ENCODE results near the gene TM9SF3. TPM values are rescaled to one million over a fixed set of nuclear protein-coding genes. Genes with fewer than 3 reads are reported as not detected.

TM9SF3 gene
- polyA plus RNA-seq, 4 donors = 30.3 to 250 (median 62.5) TPM

DNA sequence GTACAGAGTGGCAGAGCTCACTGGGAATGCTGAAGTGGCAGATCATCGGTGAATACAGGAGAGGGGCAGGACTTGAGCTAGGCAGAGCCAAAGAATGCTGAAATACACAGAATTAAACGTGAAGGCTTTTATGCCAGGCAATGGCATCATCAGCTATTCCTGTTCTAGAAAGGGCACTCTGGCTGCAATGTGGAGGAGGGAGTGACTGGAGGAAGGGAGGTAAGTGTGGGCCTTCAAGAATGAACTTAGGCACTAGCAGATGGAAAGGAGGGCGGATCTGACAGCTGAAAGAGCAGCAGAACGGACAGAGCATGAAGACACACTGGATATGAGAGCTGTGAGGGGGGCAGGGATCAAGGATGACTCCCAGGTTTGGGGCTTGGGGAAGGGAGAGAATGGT, 12.0 kb upstream of the TM9SF3 start:
- Histone ChIP-seq H3K4me1 (ENCODE audit: control insufficient read depth in 3 of 3, insufficient read depth in 2 of 3, low read depth in 1 of 3, low read length in 2 of 3) (peaks cover 0 to 44% (median 6%) of the 10 kb centered on the region in 3 donors), H3K9me3 (ENCODE audit: control insufficient read depth in 2 of 2, insufficient read depth in 1 of 2, low read depth in 1 of 2, low read length in 1 of 2) (no peaks in the 10 kb centered on the region), H3K27me3 (ENCODE audit: control insufficient read depth in 3 of 3, insufficient read depth in 3 of 3, low read length in 3 of 3) (no peaks in the 10 kb centered on the region), H3K4me3 (ENCODE audit: low read depth in 1 of 3, low read length in 3 of 3) (no peak overlapping the region), H3K27ac (ENCODE audit: low read depth in 1 of 3, low read length in 2 of 3) (peak overlapping the region in 1 of 3 donors; percentile 17), H3K36me3 (ENCODE audit: control insufficient read depth in 3 of 3, insufficient read depth in 2 of 3, low read depth in 1 of 3, low read length in 3 of 3) (peaks cover 0 to 2% (median 2%) of the 10 kb centered on the region in 3 donors)
- 36 to 65% (median 50%) methylated on average over 4 of the region's 4 CpGs for WGBS, 3 donors
- no peak for FAIRE-seq
- DNase-seq = peak; percentile 58 to 60

DNA sequence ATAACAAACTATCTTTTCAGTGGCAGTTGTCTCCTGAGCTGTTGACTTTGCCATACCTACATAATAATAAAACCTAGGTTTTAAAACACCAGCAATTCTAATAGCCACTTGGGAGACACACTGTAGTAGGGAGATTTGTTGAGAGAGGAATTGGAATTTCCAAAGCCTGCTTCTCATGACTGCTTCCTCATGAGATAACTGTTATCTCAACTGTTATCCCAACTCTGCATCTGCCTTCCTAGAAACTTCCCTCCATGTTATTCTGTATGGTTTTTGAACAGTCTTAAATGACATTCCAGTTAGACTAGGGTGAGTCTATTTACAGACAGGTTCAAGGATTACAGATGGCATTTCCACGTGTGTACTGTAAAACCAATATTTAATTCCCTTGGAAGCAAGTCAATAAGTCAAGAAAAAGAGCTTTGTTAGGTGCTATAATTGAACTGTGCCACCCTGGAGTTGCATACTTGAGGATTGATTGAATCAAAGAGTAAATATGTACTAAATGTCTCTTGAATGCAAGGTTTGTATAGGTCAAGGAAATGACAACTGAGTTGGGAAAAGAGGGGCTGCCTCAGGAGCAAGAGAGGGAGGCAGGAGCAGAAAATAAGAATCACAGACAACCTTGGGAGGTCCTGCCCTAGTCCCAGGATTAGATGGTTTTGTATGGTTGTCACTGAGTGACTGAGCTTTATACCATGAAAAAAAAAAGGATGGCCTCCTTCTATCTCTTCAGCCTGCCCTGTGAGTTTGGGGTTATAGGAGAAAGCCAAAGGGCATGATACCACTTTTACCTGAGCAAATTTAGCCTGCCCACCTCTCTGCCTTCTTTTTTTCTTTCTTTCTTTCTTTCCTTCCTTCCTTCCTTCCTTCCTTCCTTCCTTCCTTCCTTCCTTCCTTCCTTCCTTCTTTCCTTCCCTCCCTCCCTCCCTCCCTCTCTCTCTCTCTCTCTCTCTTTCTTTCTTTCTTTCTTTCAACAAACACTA, 9.9 kb upstream of the TM9SF3 start:
- no peak overlapping the region for H3K4me3 ChIP-seq (ENCODE audit: low read depth in 1 of 3, low read length in 3 of 3)
- 8 to 66% (median 27%) methylated on average over 1 of the region's 1 CpG for WGBS, 3 donors
- H3K27me3 ChIP-seq (ENCODE audit: control insufficient read depth in 3 of 3, insufficient read depth in 3 of 3, low read length in 3 of 3) = no peaks in the 10 kb centered on the region
- no peak overlapping the region for H3K27ac ChIP-seq (ENCODE audit: low read depth in 1 of 3, low read length in 2 of 3)
- peaks cover 0 to 44% (median 6%) of the 10 kb centered on the region in 3 donors for H3K4me1 ChIP-seq (ENCODE audit: control insufficient read depth in 3 of 3, insufficient read depth in 2 of 3, low read depth in 1 of 3, low read length in 2 of 3)
- no peak for FAIRE-seq
- H3K36me3 ChIP-seq (ENCODE audit: control insufficient read depth in 3 of 3, insufficient read depth in 2 of 3, low read depth in 1 of 3, low read length in 3 of 3) = peaks cover 0 to 2% (median 0%) of the 10 kb centered on the region in 3 donors
- no peaks in the 10 kb centered on the region for H3K9me3 ChIP-seq (ENCODE audit: control insufficient read depth in 2 of 2, insufficient read depth in 1 of 2, low read depth in 1 of 2, low read length in 1 of 2)
- no peak for DNase-seq

DNA sequence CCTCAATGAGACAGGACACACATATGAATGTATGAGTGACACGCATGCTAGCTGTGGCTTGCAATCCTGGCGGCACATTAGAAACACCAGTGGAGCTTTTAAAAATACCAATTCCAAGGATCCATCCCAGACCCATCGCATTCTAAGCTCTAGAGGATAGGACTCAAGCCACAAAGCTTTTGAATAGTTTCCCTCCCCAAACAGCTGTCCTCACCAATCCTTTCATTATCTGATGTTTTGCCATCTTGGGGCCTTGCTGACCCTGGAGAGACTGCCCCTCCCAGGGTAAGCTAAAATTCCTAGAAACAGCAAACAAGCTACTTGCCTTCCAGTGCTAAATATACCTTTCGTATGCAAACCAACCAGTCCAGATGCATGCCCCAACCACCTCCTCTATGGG, 8.9 kb upstream of the TM9SF3 start:
- Histone ChIP-seq H3K36me3 (ENCODE audit: control insufficient read depth in 3 of 3, insufficient read depth in 2 of 3, low read depth in 1 of 3, low read length in 3 of 3) (peaks cover 0 to 2% (median 0%) of the 10 kb centered on the region in 3 donors), H3K4me3 (ENCODE audit: low read depth in 1 of 3, low read length in 3 of 3) (no peak overlapping the region), H3K27me3 (ENCODE audit: control insufficient read depth in 3 of 3, insufficient read depth in 3 of 3, low read length in 3 of 3) (no peaks in the 10 kb centered on the region), H3K9me3 (ENCODE audit: control insufficient read depth in 2 of 2, insufficient read depth in 1 of 2, low read depth in 1 of 2, low read length in 1 of 2) (no peaks in the 10 kb centered on the region), H3K4me1 (ENCODE audit: control insufficient read depth in 3 of 3, insufficient read depth in 2 of 3, low read depth in 1 of 3, low read length in 2 of 3) (peaks cover 0 to 44% (median 6%) of the 10 kb centered on the region in 3 donors), H3K27ac (ENCODE audit: low read depth in 1 of 3, low read length in 2 of 3) (no peak overlapping the region)
- WGBS, 3 donors = 95 to 99% (median 96%) methylated on average over 4 of the region's 4 CpGs
- no peak for FAIRE-seq
- no peak for DNase-seq

- Histone ChIP-seq H3K4me3 (ENCODE audit: low read depth in 1 of 3, low read length in 3 of 3) (no peak overlapping the region), H3K9me3 (ENCODE audit: control insufficient read depth in 2 of 2, insufficient read depth in 1 of 2, low read depth in 1 of 2, low read length in 1 of 2) (no peaks in the 10 kb centered on the region), H3K27me3 (ENCODE audit: control insufficient read depth in 3 of 3, insufficient read depth in 3 of 3, low read length in 3 of 3) (no peaks in the 10 kb centered on the region), H3K4me1 (ENCODE audit: control insufficient read depth in 3 of 3, insufficient read depth in 2 of 3, low read depth in 1 of 3, low read length in 2 of 3) (peaks cover 6 to 41% (median 9%) of the 10 kb centered on the region in 3 donors), H3K27ac (ENCODE audit: low read depth in 1 of 3, low read length in 2 of 3) (no peak overlapping the region), H3K36me3 (ENCODE audit: control insufficient read depth in 3 of 3, insufficient read depth in 2 of 3, low read depth in 1 of 3, low read length in 3 of 3) (peaks cover 0 to 2% (median 0%) of the 10 kb centered on the region in 3 donors)
- no peak for DNase-seq
- WGBS, 3 donors = 67 to 85% (median 76%) methylated on average over 1 of the region's 1 CpG
- no peak for FAIRE-seq
These were observed 5.1 kb upstream of the TM9SF3 start for GRCh38 chr10:96591946-96592345.

DNA sequence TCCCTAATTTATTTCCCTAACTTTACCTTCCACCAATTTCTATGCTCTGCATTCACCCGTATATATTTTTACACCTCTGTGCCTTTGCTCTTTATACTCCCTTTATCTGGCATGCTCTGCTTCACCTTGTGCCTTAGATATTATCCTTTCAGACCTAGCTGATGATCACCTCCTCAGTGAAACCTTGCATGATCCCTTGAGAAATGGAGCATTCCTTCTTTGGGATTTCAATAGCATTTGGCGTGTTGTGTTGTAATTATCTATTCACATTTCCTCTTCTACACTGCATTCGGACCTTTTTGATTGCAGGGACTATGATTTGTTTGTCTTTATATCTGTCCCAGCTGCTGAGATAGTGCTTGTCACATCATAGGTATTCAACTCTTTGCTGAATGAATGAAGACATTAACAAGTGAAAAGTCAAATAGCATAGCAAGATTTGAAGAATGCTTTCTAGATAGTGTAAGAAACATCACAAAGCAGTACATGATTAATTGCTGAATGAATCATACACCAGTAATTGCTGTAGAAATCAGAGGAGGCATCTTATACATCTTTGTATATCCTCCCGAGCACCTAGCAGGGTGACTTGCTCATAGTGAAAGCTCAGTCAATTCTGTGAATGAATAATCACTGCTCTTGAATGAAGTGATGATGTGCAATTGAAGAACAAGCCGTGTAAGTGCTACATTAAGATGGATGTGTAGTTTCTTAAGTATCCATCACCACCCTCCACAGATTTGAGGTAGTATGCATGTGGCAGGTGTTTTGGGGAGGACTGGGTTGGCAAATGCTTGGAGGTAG, 2.0 kb upstream of the TM9SF3 start:
- 11 to 48% (median 24%) methylated on average over 5 of the region's 5 CpGs for WGBS, 3 donors
- peak overlapping the region in 1 of 3 donors; percentile 89 for H3K27ac ChIP-seq (ENCODE audit: low read depth in 1 of 3, low read length in 2 of 3)
- H3K9me3 ChIP-seq (ENCODE audit: control insufficient read depth in 2 of 2, insufficient read depth in 1 of 2, low read depth in 1 of 2, low read length in 1 of 2) = no peaks in the 10 kb centered on the region
- no peaks in the 10 kb centered on the region for H3K27me3 ChIP-seq (ENCODE audit: control insufficient read depth in 3 of 3, insufficient read depth in 3 of 3, low read length in 3 of 3)
- no peak overlapping the region for H3K4me3 ChIP-seq (ENCODE audit: low read depth in 1 of 3, low read length in 3 of 3)
- peaks cover 0 to 4% (median 0%) of the 10 kb centered on the region in 3 donors for H3K36me3 ChIP-seq (ENCODE audit: control insufficient read depth in 3 of 3, insufficient read depth in 2 of 3, low read depth in 1 of 3, low read length in 3 of 3)
- peaks cover 3 to 25% (median 6%) of the 10 kb centered on the region in 3 donors for H3K4me1 ChIP-seq (ENCODE audit: control insufficient read depth in 3 of 3, insufficient read depth in 2 of 3, low read depth in 1 of 3, low read length in 2 of 3)
- DNase-seq = peak; percentile 52 to 65
- no peak for FAIRE-seq

DNA sequence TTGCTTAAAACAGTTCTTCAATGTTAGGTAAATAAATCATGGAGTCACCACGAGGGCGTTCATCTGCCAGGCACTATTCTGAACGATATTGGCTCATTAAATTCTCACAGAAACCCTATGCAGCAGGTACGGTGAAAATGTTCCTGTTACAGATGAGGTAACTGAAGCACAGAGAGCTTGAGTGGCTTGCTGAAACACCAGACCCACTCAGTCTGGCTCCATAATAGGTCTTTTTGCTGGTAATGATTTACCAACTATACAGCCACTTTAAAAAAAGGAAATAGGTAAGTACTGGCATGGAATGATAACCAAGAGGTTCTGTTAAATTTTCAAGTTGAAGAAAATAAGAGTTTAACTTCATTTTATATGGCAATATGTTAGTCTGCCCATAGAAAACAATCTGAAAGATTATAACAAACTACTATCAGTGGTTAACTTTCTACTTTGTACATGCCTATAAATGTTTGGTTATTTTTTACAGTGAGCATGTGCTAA, 1.3 kb upstream of the TM9SF3 start:
- WGBS, 3 donors = 5 to 10% (median 8%) methylated on average over 4 of the region's 4 CpGs
- no peak for FAIRE-seq

GRCh38 chr10:96587264-96588059, 650 bp upstream of the TM9SF3 start:
- Histone ChIP-seq H3K36me3 (ENCODE audit: control insufficient read depth in 3 of 3, insufficient read depth in 2 of 3, low read depth in 1 of 3, low read length in 3 of 3) (peaks cover 0 to 8% (median 0%) of the 10 kb centered on the region in 3 donors), H3K27ac (ENCODE audit: low read depth in 1 of 3, low read length in 2 of 3) (peak overlapping the region; percentile 89 to 100 (median 99)), H3K4me1 (ENCODE audit: control insufficient read depth in 3 of 3, insufficient read depth in 2 of 3, low read depth in 1 of 3, low read length in 2 of 3) (peaks cover 5 to 25% (median 11%) of the 10 kb centered on the region in 3 donors), H3K9me3 (ENCODE audit: control insufficient read depth in 2 of 2, insufficient read depth in 1 of 2, low read depth in 1 of 2, low read length in 1 of 2) (no peaks in the 10 kb centered on the region), H3K4me3 (ENCODE audit: low read depth in 1 of 3, low read length in 3 of 3) (peak overlapping the region; percentile 54 to 95 (median 74)), H3K27me3 (ENCODE audit: control insufficient read depth in 3 of 3, insufficient read depth in 3 of 3, low read length in 3 of 3) (no peaks in the 10 kb centered on the region)
- FAIRE-seq (no peak), DNase-seq (peak in 1 of 2 donors; percentile 58)
- 2 to 3% (median 2%) methylated on average over 19 to 25 of the region's 25 CpGs for WGBS, 3 donors

More for the DNA sequence above, 1.3 kb upstream of the TM9SF3 start:
- Histone ChIP-seq H3K4me1 (ENCODE audit: control insufficient read depth in 3 of 3, insufficient read depth in 2 of 3, low read depth in 1 of 3, low read length in 2 of 3) (peaks cover 4 to 25% (median 10%) of the 10 kb centered on the region in 3 donors), H3K9me3 (ENCODE audit: control insufficient read depth in 2 of 2, insufficient read depth in 1 of 2, low read depth in 1 of 2, low read length in 1 of 2) (no peaks in the 10 kb centered on the region), H3K4me3 (ENCODE audit: low read depth in 1 of 3, low read length in 3 of 3) (peak overlapping the region in 2 of 3 donors; percentile 54 to 74), H3K36me3 (ENCODE audit: control insufficient read depth in 3 of 3, insufficient read depth in 2 of 3, low read depth in 1 of 3, low read length in 3 of 3) (peaks cover 0 to 8% (median 0%) of the 10 kb centered on the region in 3 donors), H3K27ac (ENCODE audit: low read depth in 1 of 3, low read length in 2 of 3) (peak overlapping the region; percentile 65 to 100 (median 89)), H3K27me3 (ENCODE audit: control insufficient read depth in 3 of 3, insufficient read depth in 3 of 3, low read length in 3 of 3) (no peaks in the 10 kb centered on the region)
- DNase-seq = peak; percentile 39 to 69

Data from small intestine (tissue), 7 donors.